Neural progenitor cell (in vitro differentiated cells): Measurements from ENCODE around the gene NCKAP5L. TPM values are rescaled to one million over a fixed set of nuclear protein-coding genes. Genes with fewer than 3 reads are reported as not detected.
"Not testable (repeated sequence)": the region's sequence is repeated elsewhere in the genome, so short reads cannot be mapped to it uniquely, and the experiment has no call there.

Experiments used
- DNase-seq: peaks from one replicate; pipeline ENCODE4 v3.0.0-alpha.2; 2016; ENCODE audit warnings: low spot score
- H2AFZ ChIP-seq: fragments of 200-600 bp; sonication (generic); replicated peaks from 2 replicates; pipeline ENCODE4 v1.6.1; 2016; ENCODE audit warnings: antibody characterized with exemption
- H3F3A ChIP-seq: fragments of 200-600 bp; sonication (generic); 2 replicates; pipeline ENCODE4 v1.6.1; 2016; ENCODE audit warnings: antibody characterized with exemption, low read depth
- H3K27ac ChIP-seq: fragments of 200-600 bp; sonication (generic); 2 replicates; pipeline ENCODE4 v1.5.1; 2016; ENCODE audit warnings: mild to moderate bottlenecking
- H3K27me3 ChIP-seq: fragments of 200-600 bp; sonication (generic); 2 replicates; pipeline ENCODE4 v1.6.1; 2016; ENCODE audit warnings: mild to moderate bottlenecking, moderate library complexity
- H3K36me3 ChIP-seq: fragments of 200-600 bp; sonication (generic); 2 replicates; pipeline ENCODE4 v1.5.1; 2016
- H3K4me1 ChIP-seq: fragments of 200-600 bp; sonication (generic); 2 replicates; pipeline ENCODE4 v1.6.1; 2016; ENCODE audit warnings: mixed run types
- H3K4me2 ChIP-seq: fragments of 200-600 bp; sonication (generic); 2 replicates; pipeline ENCODE4 v1.6.1; 2016
- H3K4me3 ChIP-seq: fragments of 200-600 bp; sonication (generic); 2 replicates; pipeline ENCODE4 v1.5.1; 2016
- H3K79me2 ChIP-seq: fragments of 200-600 bp; sonication (generic); 2 replicates; pipeline ENCODE4 v1.6.1; 2016; ENCODE audit warnings: low read depth
- H3K9ac ChIP-seq: fragments of 200-600 bp; sonication (generic); 2 replicates; pipeline ENCODE4 v1.6.1; 2016
- H3K9me3 ChIP-seq: fragments of 200-600 bp; sonication (generic); 2 replicates; pipeline ENCODE4 v1.5.1; 2016; ENCODE audit warnings: low read depth
- H4K20me1 ChIP-seq: fragments of 200-600 bp; sonication (generic); 2 replicates; pipeline ENCODE4 v1.6.1; 2016; ENCODE audit warnings: low read depth
- H3K27ac Mint-ChIP-seq: 3 replicates; pipeline ENCODE4 v1.8.0; 2021; ENCODE audit warnings: mixed read lengths
- H3K27me3 Mint-ChIP-seq: 2 replicates; pipeline ENCODE4 v1.8.0; 2022; ENCODE audit warnings: low read depth, mild to moderate bottlenecking, inconsistent platforms, moderate library complexity, mixed read lengths; ENCODE audit not compliant: insufficient read depth
- H3K36me3 Mint-ChIP-seq: 3 replicates; pipeline ENCODE4 v1.8.0; 2021; ENCODE audit warnings: mixed read lengths
- H3K4me1 Mint-ChIP-seq: 3 replicates; pipeline ENCODE4 v1.8.0; 2021; ENCODE audit warnings: mixed read lengths
- H3K4me3 Mint-ChIP-seq: 3 replicates; pipeline ENCODE4 v1.8.0; 2021; ENCODE audit warnings: mild to moderate bottlenecking, moderate library complexity, mixed read lengths
- H3K9me3 Mint-ChIP-seq: 3 replicates; pipeline ENCODE4 v1.8.0; 2020; ENCODE audit warnings: mixed read lengths
- CTCF ChIP-seq: fragments of 200-600 bp; sonication (generic); IDR thresholded peaks from 2 replicates; pipeline ENCODE4 v1.5.1; 2017; ENCODE audit warnings: antibody characterized with exemption, mild to moderate bottlenecking
- EZH2 ChIP-seq: fragments of 200-600 bp; sonication (generic); IDR thresholded peaks from 2 replicates; pipeline ENCODE4 v1.6.1; 2017; ENCODE audit warnings: antibody characterized with exemption, mild to moderate bottlenecking, moderate library complexity
- EZH2phosphoT487 ChIP-seq: fragments of 200-600 bp; sonication (generic); IDR thresholded peaks from 2 replicates; pipeline ENCODE4 v1.6.1; 2017; ENCODE audit warnings: antibody characterized with exemption
- total RNA-seq: library from RNA; depleted of rRNA; stranded (reverse); fragments of >200 nt; gene quantifications from 2 replicates; pipeline ENCODE4 v1.2.3, GENCODE V29; 2015; ENCODE audit warnings: low replicate concordance

NCKAP5L gene
- total RNA-seq, 1 donor from 2014 or later, result 5.6 TPM

- Mint-ChIP-seq H3K4me1 (peaks cover 10% of the 10 kb centered on the region), H3K9me3 (peaks cover 5% of the 10 kb centered on the region), H3K36me3 (no peaks in the 10 kb centered on the region), H3K4me3 (no peak overlapping the region), H3K27me3 (peaks cover 11% of the 10 kb centered on the region), H3K27ac (no peak overlapping the region)
- no peak overlapping the region for H3K9ac ChIP-seq
- no peaks in the 10 kb centered on the region for H3K79me2 ChIP-seq
- H3K4me3 ChIP-seq, result no peak overlapping the region
- H3K9me3 ChIP-seq, result no peaks in the 10 kb centered on the region
- TF ChIP-seq EZH2, result no peak
- no peak overlapping the region for H3K4me2 ChIP-seq
- H3K36me3 ChIP-seq, result no peaks in the 10 kb centered on the region
- no peaks in the 10 kb centered on the region for H3F3A ChIP-seq
- H3K27me3 ChIP-seq, result no peaks in the 10 kb centered on the region
- H3K4me1 ChIP-seq, result no peaks in the 10 kb centered on the region
- H4K20me1 ChIP-seq, result no peaks in the 10 kb centered on the region
- no peak overlapping the region for H2AFZ ChIP-seq
- no peak for DNase-seq
- H3K27ac ChIP-seq, result no peak overlapping the region
Observed at GRCh38 chr12:49864798-49865090, 36.5 kb upstream of the NCKAP5L start.

- Histone ChIP-seq H4K20me1 (no peaks in the 10 kb centered on the region), H3K4me3 (no peak overlapping the region), H2AFZ (no peak overlapping the region), H3K36me3 (no peaks in the 10 kb centered on the region), H3K4me1 (no peaks in the 10 kb centered on the region), H3K9ac (no peak overlapping the region), H3K79me2 (no peaks in the 10 kb centered on the region), H3K27ac (no peak overlapping the region), H3K9me3 (no peaks in the 10 kb centered on the region), H3F3A (no peaks in the 10 kb centered on the region), H3K4me2 (no peak overlapping the region), H3K27me3 (no peaks in the 10 kb centered on the region)
- Mint-ChIP-seq H3K9me3 (peaks cover 8% of the 10 kb centered on the region), H3K4me3 (no peak overlapping the region), H3K4me1 (peaks cover 10% of the 10 kb centered on the region), H3K27ac (no peak overlapping the region), H3K36me3 (no peaks in the 10 kb centered on the region), H3K27me3 (peaks cover 11% of the 10 kb centered on the region)
- no peak for DNase-seq
- no peak for TF ChIP-seq EZH2phosphoT487
Observed at GRCh38 chr12:49863946-49864797, 36.0 kb upstream of the NCKAP5L start.

- DNase-seq, H3K27me3 Mint-ChIP-seq, H3K4me3 ChIP-seq, H3K9me3 ChIP-seq, H3F3A ChIP-seq, H3K36me3 ChIP-seq, H3K9ac ChIP-seq, H3K9me3 Mint-ChIP-seq, H3K27ac ChIP-seq, H3K4me1 Mint-ChIP-seq, H3K27me3 ChIP-seq, H2AFZ ChIP-seq, H3K36me3 Mint-ChIP-seq, H3K27ac Mint-ChIP-seq, H3K4me1 ChIP-seq, H3K4me2 ChIP-seq, H3K4me3 Mint-ChIP-seq, H3K79me2 ChIP-seq, H4K20me1 ChIP-seq: not testable (repeated sequence)
Observed at GRCh38 chr12:49860921-49861320, 32.7 kb upstream of the NCKAP5L start.

GRCh38 chr12:49855890-49856289, 27.7 kb upstream of the NCKAP5L start:
- H3K4me2 ChIP-seq, H3K4me1 Mint-ChIP-seq, H3K27me3 ChIP-seq, DNase-seq, H3K4me1 ChIP-seq, H3K4me3 ChIP-seq, H3K27ac Mint-ChIP-seq, H3K79me2 ChIP-seq, H2AFZ ChIP-seq, H3K4me3 Mint-ChIP-seq, H3K36me3 ChIP-seq, H3K9me3 ChIP-seq, H3F3A ChIP-seq, H3K27me3 Mint-ChIP-seq, H3K36me3 Mint-ChIP-seq, H4K20me1 ChIP-seq, H3K9ac ChIP-seq, H3K27ac ChIP-seq: not testable (repeated sequence)
- peaks cover 12% of the 10 kb centered on the region for H3K9me3 Mint-ChIP-seq

- no peaks in the 10 kb centered on the region for H3K36me3 Mint-ChIP-seq
- no peak overlapping the region for H2AFZ ChIP-seq
- no peak for DNase-seq
- no peak overlapping the region for H3K4me3 ChIP-seq
- peaks cover 3% of the 10 kb centered on the region for H3K4me1 Mint-ChIP-seq
- H3K4me2 ChIP-seq, result no peak overlapping the region
- peaks cover 3% of the 10 kb centered on the region for H3F3A ChIP-seq
- H3K27ac Mint-ChIP-seq, result no peak overlapping the region
- TF ChIP-seq CTCF, result no peak
- no peak for TF ChIP-seq EZH2
- no peak for TF ChIP-seq EZH2phosphoT487
- H4K20me1 ChIP-seq, result no peaks in the 10 kb centered on the region
- no peaks in the 10 kb centered on the region for H3K36me3 ChIP-seq
- H3K27me3 Mint-ChIP-seq, result peaks cover 7% of the 10 kb centered on the region
- H3K79me2 ChIP-seq, result no peaks in the 10 kb centered on the region
- no peak overlapping the region for H3K27ac ChIP-seq
- no peak overlapping the region for H3K4me3 Mint-ChIP-seq
- H3K9me3 Mint-ChIP-seq, result peaks cover 9% of the 10 kb centered on the region
- no peak overlapping the region for H3K9ac ChIP-seq
- no peaks in the 10 kb centered on the region for H3K9me3 ChIP-seq
- H3K27me3 ChIP-seq, result peaks cover 6% of the 10 kb centered on the region
- H3K4me1 ChIP-seq, result no peaks in the 10 kb centered on the region
Observed at GRCh38 chr12:49854976-49855375, 26.8 kb upstream of the NCKAP5L start.
